ACC112 (cell line): ENCODE measurements around the gene ITGAV.
"Not testable (repeated sequence)": the region's sequence is repeated elsewhere in the genome, so short reads cannot be mapped to it uniquely, and the experiment has no call there.

Experiments used
- H2AFZ ChIP-seq: fragments of 200-600 bp; sonication (generic); one replicate; pipeline ENCODE4 v1.6.0; 2017; ENCODE audit warnings: antibody characterized with exemption, low read length; ENCODE audit not compliant: unreplicated experiment
- H3K27ac ChIP-seq: fragments of 200-600 bp; sonication (generic); 2 replicates; pipeline ENCODE4 v1.5.1; 2014; ENCODE audit warnings: low read depth, mild to moderate bottlenecking, antibody characterized with exemption, low read length, moderate library complexity
- H3K27me3 ChIP-seq: fragments of 200-600 bp; sonication (generic); 2 replicates; pipeline ENCODE4 v1.6.1; 2014; ENCODE audit warnings: mild to moderate bottlenecking, antibody characterized with exemption, low read length, moderate library complexity, mixed read lengths; ENCODE audit not compliant: insufficient read depth
- H3K36me3 ChIP-seq: fragments of 200-600 bp; sonication (generic); 2 replicates; pipeline ENCODE4 v1.6.1; 2016; ENCODE audit warnings: mild to moderate bottlenecking, antibody characterized with exemption, low read length, moderate library complexity, mixed read lengths; ENCODE audit not compliant: insufficient read depth
- H3K4me1 ChIP-seq: fragments of 200-600 bp; sonication (generic); one replicate; pipeline ENCODE4 v1.6.1; 2016; ENCODE audit warnings: low read length, mixed read lengths; ENCODE audit not compliant: insufficient read depth, unreplicated experiment, control insufficient read depth
- H3K4me3 ChIP-seq: fragments of 200-600 bp; sonication (generic); 2 replicates; pipeline ENCODE4 v1.5.1; 2014; ENCODE audit warnings: mild to moderate bottlenecking, low read depth, low read length
- H3K79me2 ChIP-seq: fragments of 200-600 bp; sonication (generic); one replicate; pipeline ENCODE4 v1.6.0; 2016; ENCODE audit warnings: low read length; ENCODE audit not compliant: control insufficient read depth, unreplicated experiment, insufficient read depth

The ITGAV gene

GRCh38 chr2:186558512-186559276 is 31.2 kb upstream of the ITGAV start:
- H3K27me3 ChIP-seq = no peaks in the 10 kb centered on the region
- H3K36me3 ChIP-seq = no peaks in the 10 kb centered on the region
- H3K4me3 ChIP-seq = no peak overlapping the region
- no peaks in the 10 kb centered on the region for H3K79me2 ChIP-seq
- H2AFZ ChIP-seq = no peak overlapping the region
- no peak overlapping the region for H3K27ac ChIP-seq
- H3K4me1 ChIP-seq = peaks cover 17% of the 10 kb centered on the region

- Histone ChIP-seq H3K36me3 (no peaks in the 10 kb centered on the region), H2AFZ (no peak overlapping the region), H3K27ac (no peak overlapping the region), H3K4me1 (peaks cover 14% of the 10 kb centered on the region), H3K27me3 (no peaks in the 10 kb centered on the region), H3K4me3 (no peak overlapping the region), H3K79me2 (no peaks in the 10 kb centered on the region)
Observed at GRCh38 chr2:186559370-186559769, 30.5 kb upstream of the ITGAV start.

GRCh38 chr2:186559848-186560247 is 30.0 kb upstream of the ITGAV start:
- no peak overlapping the region for H3K4me3 ChIP-seq
- no peaks in the 10 kb centered on the region for H3K36me3 ChIP-seq
- no peaks in the 10 kb centered on the region for H3K27me3 ChIP-seq
- no peak overlapping the region for H2AFZ ChIP-seq
- H3K79me2 ChIP-seq = no peaks in the 10 kb centered on the region
- H3K4me1 ChIP-seq = peaks cover 9% of the 10 kb centered on the region
- H3K27ac ChIP-seq = no peak overlapping the region

- Histone ChIP-seq H3K4me3 (no peak overlapping the region), H3K36me3 (no peaks in the 10 kb centered on the region), H3K27me3 (no peaks in the 10 kb centered on the region), H2AFZ (no peak overlapping the region), H3K27ac (no peak overlapping the region), H3K4me1 (peaks cover 5% of the 10 kb centered on the region), H3K79me2 (no peaks in the 10 kb centered on the region)
Observed at GRCh38 chr2:186560254-186560653, 29.6 kb upstream of the ITGAV start.

- H3K4me3 ChIP-seq = no peak overlapping the region
- H3K27ac ChIP-seq = no peak overlapping the region
- H3K36me3 ChIP-seq = no peaks in the 10 kb centered on the region
- no peak overlapping the region for H2AFZ ChIP-seq
- no peaks in the 10 kb centered on the region for H3K79me2 ChIP-seq
- H3K27me3 ChIP-seq = no peaks in the 10 kb centered on the region
- H3K4me1 ChIP-seq = no peaks in the 10 kb centered on the region
Observed at GRCh38 chr2:186561467-186562208, 28.2 kb upstream of the ITGAV start.

- Histone ChIP-seq H3K79me2 (no peaks in the 10 kb centered on the region), H3K27ac (no peak overlapping the region), H3K4me1 (no peaks in the 10 kb centered on the region), H3K27me3 (no peaks in the 10 kb centered on the region), H3K36me3 (no peaks in the 10 kb centered on the region), H3K4me3 (no peak overlapping the region), H2AFZ (no peak overlapping the region)
Observed at GRCh38 chr2:186562209-186562578, 27.7 kb upstream of the ITGAV start.

- not testable (repeated sequence) for H3K79me2 ChIP-seq, H3K36me3 ChIP-seq, H3K4me3 ChIP-seq, H3K27me3 ChIP-seq, H3K27ac ChIP-seq, H2AFZ ChIP-seq
- peaks cover 21% of the 10 kb centered on the region for H3K4me1 ChIP-seq
Observed at GRCh38 chr2:186568600-186568999, 21.3 kb upstream of the ITGAV start.

GRCh38 chr2:186569127-186569526 is 20.7 kb upstream of the ITGAV start:
- H3K27me3 ChIP-seq, H3K4me3 ChIP-seq, H3K79me2 ChIP-seq, H3K36me3 ChIP-seq, H2AFZ ChIP-seq, H3K27ac ChIP-seq: not testable (repeated sequence)
- peaks cover 21% of the 10 kb centered on the region for H3K4me1 ChIP-seq

- H3K27ac ChIP-seq = no peak overlapping the region
- no peak overlapping the region for H3K4me3 ChIP-seq
- peaks cover 24% of the 10 kb centered on the region for H3K4me1 ChIP-seq
- H3K36me3 ChIP-seq = no peaks in the 10 kb centered on the region
- H3K79me2 ChIP-seq = no peaks in the 10 kb centered on the region
- peak overlapping the region; percentile 17 for H2AFZ ChIP-seq
- no peaks in the 10 kb centered on the region for H3K27me3 ChIP-seq
Observed at GRCh38 chr2:186569897-186570296, 20.0 kb upstream of the ITGAV start.

- Histone ChIP-seq H3K4me1 (peaks cover 29% of the 10 kb centered on the region), H3K27me3 (no peaks in the 10 kb centered on the region), H3K79me2 (no peaks in the 10 kb centered on the region), H3K4me3 (no peak overlapping the region), H3K36me3 (no peaks in the 10 kb centered on the region), H2AFZ (peak overlapping the region; percentile 17), H3K27ac (peak overlapping the region; percentile 4; the same call in 1 of the 2 replicates)
Observed at GRCh38 chr2:186570604-186571003, 19.3 kb upstream of the ITGAV start.

GRCh38 chr2:186572705-186573104 is 17.2 kb upstream of the ITGAV start:
- Histone ChIP-seq H3K4me1 (peaks cover 44% of the 10 kb centered on the region), H3K4me3 (no peak overlapping the region), H3K36me3 (no peaks in the 10 kb centered on the region), H3K27me3 (no peaks in the 10 kb centered on the region), H3K27ac (no peak overlapping the region), H3K79me2 (no peaks in the 10 kb centered on the region), H2AFZ (no peak overlapping the region)
